ENCODE results near the gene NPRL2.

The NPRL2 gene

GRCh38 chr3:50340147-50340447 is 10.5 kb downstream of the NPRL2 start:
- peak overlapping the region; percentile 63 to 71 for H3K4me3 ChIP-seq (ENCODE audit: low read length in 2 of 2)
- H3K9ac ChIP-seq (ENCODE audit: low read depth in 1 of 2, low read length in 2 of 2), result peak overlapping the region; percentile 73 to 84
- peak overlapping the region; percentile 82 to 87 for H3K27ac ChIP-seq (ENCODE audit: low read depth in 2 of 2, low read length in 2 of 2)
- H3K4me1 ChIP-seq (ENCODE audit: control insufficient read depth in 2 of 2, insufficient read depth in 2 of 2, low read length in 2 of 2), result peaks cover 38 to 48% of the 10 kb centered on the region in 2 donors
- H3K27me3 ChIP-seq (ENCODE audit: control insufficient read depth in 2 of 2, insufficient read depth in 2 of 2, low read length in 2 of 2), result no peaks in the 10 kb centered on the region
- H3K36me3 ChIP-seq (ENCODE audit: control insufficient read depth in 2 of 2, insufficient read depth in 2 of 2, low read length in 2 of 2), result no peaks in the 10 kb centered on the region
- no peaks in the 10 kb centered on the region for H3K9me3 ChIP-seq (ENCODE audit: control insufficient read depth in 2 of 2, low read length in 2 of 2)

GRCh38 chr3:50339485-50340146 is 11.0 kb downstream of the NPRL2 start:
- H3K27me3 ChIP-seq (ENCODE audit: control insufficient read depth in 2 of 2, insufficient read depth in 2 of 2, low read length in 2 of 2), result no peaks in the 10 kb centered on the region
- no peaks in the 10 kb centered on the region for H3K9me3 ChIP-seq (ENCODE audit: control insufficient read depth in 2 of 2, low read length in 2 of 2)
- H3K4me3 ChIP-seq (ENCODE audit: low read length in 2 of 2), result peak overlapping the region; percentile 63 to 71
- peak overlapping the region; percentile 82 to 87 for H3K27ac ChIP-seq (ENCODE audit: low read depth in 2 of 2, low read length in 2 of 2)
- peak overlapping the region; percentile 73 to 84 for H3K9ac ChIP-seq (ENCODE audit: low read depth in 1 of 2, low read length in 2 of 2)
- no peaks in the 10 kb centered on the region for H3K36me3 ChIP-seq (ENCODE audit: control insufficient read depth in 2 of 2, insufficient read depth in 2 of 2, low read length in 2 of 2)
- peaks cover 36 to 49% of the 10 kb centered on the region in 2 donors for H3K4me1 ChIP-seq (ENCODE audit: control insufficient read depth in 2 of 2, insufficient read depth in 2 of 2, low read length in 2 of 2)

- Histone ChIP-seq H3K27me3 (ENCODE audit: control insufficient read depth in 2 of 2, insufficient read depth in 2 of 2, low read length in 2 of 2) (no peaks in the 10 kb centered on the region), H3K4me1 (ENCODE audit: control insufficient read depth in 2 of 2, insufficient read depth in 2 of 2, low read length in 2 of 2) (peaks cover 42 to 55% of the 10 kb centered on the region in 2 donors), H3K9ac (ENCODE audit: low read depth in 1 of 2, low read length in 2 of 2) (peak overlapping the region; percentile 24 to 48), H3K27ac (ENCODE audit: low read depth in 2 of 2, low read length in 2 of 2) (peak overlapping the region; percentile 96 to 99), H3K4me3 (ENCODE audit: low read length in 2 of 2) (peak overlapping the region in 1 of 2 donors; percentile 61), H3K36me3 (ENCODE audit: control insufficient read depth in 2 of 2, insufficient read depth in 2 of 2, low read length in 2 of 2) (no peaks in the 10 kb centered on the region), H3K9me3 (ENCODE audit: control insufficient read depth in 2 of 2, low read length in 2 of 2) (no peaks in the 10 kb centered on the region)
Measured at GRCh38 chr3:50338965-50339364, 11.6 kb downstream of the NPRL2 start.

- peak overlapping the region; percentile 94 for H3K9ac ChIP-seq (ENCODE audit: low read depth in 1 of 2, low read length in 2 of 2)
- peaks cover 0 to 2% of the 10 kb centered on the region in 2 donors for H3K36me3 ChIP-seq (ENCODE audit: control insufficient read depth in 2 of 2, insufficient read depth in 2 of 2, low read length in 2 of 2)
- H3K4me3 ChIP-seq (ENCODE audit: low read length in 2 of 2), result peak overlapping the region; percentile 76 to 85
- no peaks in the 10 kb centered on the region for H3K9me3 ChIP-seq (ENCODE audit: control insufficient read depth in 2 of 2, low read length in 2 of 2)
- H3K4me1 ChIP-seq (ENCODE audit: control insufficient read depth in 2 of 2, insufficient read depth in 2 of 2, low read length in 2 of 2), result peaks cover 46 to 58% of the 10 kb centered on the region in 2 donors
- H3K27me3 ChIP-seq (ENCODE audit: control insufficient read depth in 2 of 2, insufficient read depth in 2 of 2, low read length in 2 of 2), result no peaks in the 10 kb centered on the region
- peak overlapping the region; percentile 96 to 99 for H3K27ac ChIP-seq (ENCODE audit: low read depth in 2 of 2, low read length in 2 of 2)
Measured at GRCh38 chr3:50337175-50337861, 13.3 kb downstream of the NPRL2 start.

- H3K4me1 ChIP-seq (ENCODE audit: control insufficient read depth in 2 of 2, insufficient read depth in 2 of 2, low read length in 2 of 2), result peaks cover 46 to 56% of the 10 kb centered on the region in 2 donors
Measured at GRCh38 chr3:50336452-50337174, 14.0 kb downstream of the NPRL2 start.

GRCh38 chr3:50334339-50335075 is 16.1 kb downstream of the NPRL2 start:
- H3K9ac ChIP-seq (ENCODE audit: low read depth in 1 of 2, low read length in 2 of 2), result peak overlapping the region; percentile 26 to 34
- H3K4me3 ChIP-seq (ENCODE audit: low read length in 2 of 2), result no peak overlapping the region
- H3K27ac ChIP-seq (ENCODE audit: low read depth in 2 of 2, low read length in 2 of 2), result peak overlapping the region; percentile 44 to 48

More at GRCh38 chr3:50336452-50337174, 14.0 kb downstream of the NPRL2 start:
- Histone ChIP-seq H3K36me3 (ENCODE audit: control insufficient read depth in 2 of 2, insufficient read depth in 2 of 2, low read length in 2 of 2) (peaks cover 2 to 8% of the 10 kb centered on the region in 2 donors), H3K27ac (ENCODE audit: low read depth in 2 of 2, low read length in 2 of 2) (peak overlapping the region; percentile 96 to 99), H3K9ac (ENCODE audit: low read depth in 1 of 2, low read length in 2 of 2) (peak overlapping the region; percentile 94), H3K9me3 (ENCODE audit: control insufficient read depth in 2 of 2, low read length in 2 of 2) (no peaks in the 10 kb centered on the region), H3K4me3 (ENCODE audit: low read length in 2 of 2) (peak overlapping the region; percentile 76 to 85), H3K27me3 (ENCODE audit: control insufficient read depth in 2 of 2, insufficient read depth in 2 of 2, low read length in 2 of 2) (no peaks in the 10 kb centered on the region)

GRCh38 chr3:50333744-50334328 is 16.7 kb downstream of the NPRL2 start:
- H3K9ac ChIP-seq (ENCODE audit: low read depth in 1 of 2, low read length in 2 of 2), result peak overlapping the region; percentile 26 to 34
- peak overlapping the region; percentile 44 to 48 for H3K27ac ChIP-seq (ENCODE audit: low read depth in 2 of 2, low read length in 2 of 2)
- no peak overlapping the region for H3K4me3 ChIP-seq (ENCODE audit: low read length in 2 of 2)
- no peaks in the 10 kb centered on the region for H3K27me3 ChIP-seq (ENCODE audit: control insufficient read depth in 2 of 2, insufficient read depth in 2 of 2, low read length in 2 of 2)
- no peaks in the 10 kb centered on the region for H3K9me3 ChIP-seq (ENCODE audit: control insufficient read depth in 2 of 2, low read length in 2 of 2)
- peaks cover 35 to 41% of the 10 kb centered on the region in 2 donors for H3K4me1 ChIP-seq (ENCODE audit: control insufficient read depth in 2 of 2, insufficient read depth in 2 of 2, low read length in 2 of 2)
- H3K36me3 ChIP-seq (ENCODE audit: control insufficient read depth in 2 of 2, insufficient read depth in 2 of 2, low read length in 2 of 2), result peaks cover 24 to 31% of the 10 kb centered on the region in 2 donors

More at GRCh38 chr3:50334339-50335075, 16.1 kb downstream of the NPRL2 start:
- Histone ChIP-seq H3K9me3 (ENCODE audit: control insufficient read depth in 2 of 2, low read length in 2 of 2) (no peaks in the 10 kb centered on the region), H3K4me1 (ENCODE audit: control insufficient read depth in 2 of 2, insufficient read depth in 2 of 2, low read length in 2 of 2) (peaks cover 35 to 42% of the 10 kb centered on the region in 2 donors), H3K27me3 (ENCODE audit: control insufficient read depth in 2 of 2, insufficient read depth in 2 of 2, low read length in 2 of 2) (no peaks in the 10 kb centered on the region), H3K36me3 (ENCODE audit: control insufficient read depth in 2 of 2, insufficient read depth in 2 of 2, low read length in 2 of 2) (peaks cover 21 to 29% of the 10 kb centered on the region in 2 donors)

GRCh38 chr3:50331364-50331907 is 19.1 kb downstream of the NPRL2 start:
- Histone ChIP-seq H3K4me1 (ENCODE audit: control insufficient read depth in 2 of 2, insufficient read depth in 2 of 2, low read length in 2 of 2) (peaks cover 39 to 40% of the 10 kb centered on the region in 2 donors), H3K36me3 (ENCODE audit: control insufficient read depth in 2 of 2, insufficient read depth in 2 of 2, low read length in 2 of 2) (peaks cover 24 to 31% of the 10 kb centered on the region in 2 donors), H3K4me3 (ENCODE audit: low read length in 2 of 2) (no peak overlapping the region), H3K9ac (ENCODE audit: low read depth in 1 of 2, low read length in 2 of 2) (no peak overlapping the region), H3K9me3 (ENCODE audit: control insufficient read depth in 2 of 2, low read length in 2 of 2) (no peaks in the 10 kb centered on the region), H3K27me3 (ENCODE audit: control insufficient read depth in 2 of 2, insufficient read depth in 2 of 2, low read length in 2 of 2) (no peaks in the 10 kb centered on the region), H3K27ac (ENCODE audit: low read depth in 2 of 2, low read length in 2 of 2) (no peak overlapping the region)

- Histone ChIP-seq H3K27me3 (ENCODE audit: control insufficient read depth in 2 of 2, insufficient read depth in 2 of 2, low read length in 2 of 2) (no peaks in the 10 kb centered on the region), H3K4me1 (ENCODE audit: control insufficient read depth in 2 of 2, insufficient read depth in 2 of 2, low read length in 2 of 2) (peaks cover 28 to 29% of the 10 kb centered on the region in 2 donors), H3K9me3 (ENCODE audit: control insufficient read depth in 2 of 2, low read length in 2 of 2) (no peaks in the 10 kb centered on the region), H3K27ac (ENCODE audit: low read depth in 2 of 2, low read length in 2 of 2) (no peak overlapping the region), H3K36me3 (ENCODE audit: control insufficient read depth in 2 of 2, insufficient read depth in 2 of 2, low read length in 2 of 2) (peaks cover 33 to 42% of the 10 kb centered on the region in 2 donors), H3K9ac (ENCODE audit: low read depth in 1 of 2, low read length in 2 of 2) (no peak overlapping the region), H3K4me3 (ENCODE audit: low read length in 2 of 2) (no peak overlapping the region)
Measured at GRCh38 chr3:50330330-50330729, 20.2 kb downstream of the NPRL2 start.

Data from mucosa of rectum (tissue), 2 donors.